AG08396 (cell line): ENCODE results near the gene RAI1.

Experiments
- DNase-seq: peaks from one replicate; pipeline ENCODE4 v3.0.0; 2012; ENCODE audit warnings: low spot score, mixed read lengths

RAI1 gene

DNA sequence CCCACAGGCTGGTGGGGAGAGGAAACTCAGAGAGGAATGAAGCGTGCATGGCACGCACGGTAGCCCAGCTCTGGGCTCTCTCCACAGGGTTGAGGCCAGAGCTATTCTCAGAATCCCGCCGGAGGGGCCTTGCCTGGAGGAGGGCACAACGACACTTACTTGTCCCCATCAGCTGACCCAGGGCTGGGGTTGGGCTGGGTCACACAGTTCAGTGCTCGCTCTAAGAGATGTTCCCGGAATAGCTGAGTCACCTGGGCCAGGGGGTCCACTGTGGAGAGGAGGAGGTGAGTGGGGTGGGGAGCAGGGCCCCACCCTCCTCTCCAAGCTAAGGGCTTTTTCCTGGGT lies 133.8 kb downstream of the RAI1 start:
- DNase-seq: no peak

- DNase-seq: no peak
Measured at GRCh38 chr17:17815436-17816200, 134.4 kb downstream of the RAI1 start.

DNA sequence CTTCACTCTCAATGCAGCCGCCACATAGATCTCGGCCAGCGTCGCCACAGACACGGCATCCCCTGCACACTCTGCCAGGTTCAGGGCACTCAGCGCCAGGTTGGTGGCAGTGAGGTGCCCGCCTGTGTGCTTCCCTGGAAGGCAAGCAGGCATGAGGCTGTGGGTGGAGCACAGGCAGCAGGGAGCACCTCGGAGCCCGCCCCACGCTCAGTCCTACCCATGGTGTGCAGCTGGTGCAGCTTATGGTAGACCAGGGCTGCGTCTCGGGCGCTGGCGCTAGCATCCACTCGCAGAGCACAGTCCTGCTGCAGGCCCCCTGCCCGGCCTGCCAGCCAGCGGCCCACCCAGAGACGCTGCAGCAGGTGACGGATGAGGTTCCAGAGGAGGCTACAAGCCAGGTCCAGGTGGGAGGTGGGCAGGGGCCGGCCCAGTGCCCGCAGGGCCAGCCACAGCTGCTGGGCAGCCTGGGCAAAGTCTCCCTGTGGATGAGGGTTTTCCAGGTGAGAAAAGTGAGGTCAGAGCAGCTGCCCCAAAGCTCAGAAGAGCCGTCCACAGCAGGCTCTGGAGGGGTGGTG lies 135.1 kb downstream of the RAI1 start:
- no peak for DNase-seq

DNA sequence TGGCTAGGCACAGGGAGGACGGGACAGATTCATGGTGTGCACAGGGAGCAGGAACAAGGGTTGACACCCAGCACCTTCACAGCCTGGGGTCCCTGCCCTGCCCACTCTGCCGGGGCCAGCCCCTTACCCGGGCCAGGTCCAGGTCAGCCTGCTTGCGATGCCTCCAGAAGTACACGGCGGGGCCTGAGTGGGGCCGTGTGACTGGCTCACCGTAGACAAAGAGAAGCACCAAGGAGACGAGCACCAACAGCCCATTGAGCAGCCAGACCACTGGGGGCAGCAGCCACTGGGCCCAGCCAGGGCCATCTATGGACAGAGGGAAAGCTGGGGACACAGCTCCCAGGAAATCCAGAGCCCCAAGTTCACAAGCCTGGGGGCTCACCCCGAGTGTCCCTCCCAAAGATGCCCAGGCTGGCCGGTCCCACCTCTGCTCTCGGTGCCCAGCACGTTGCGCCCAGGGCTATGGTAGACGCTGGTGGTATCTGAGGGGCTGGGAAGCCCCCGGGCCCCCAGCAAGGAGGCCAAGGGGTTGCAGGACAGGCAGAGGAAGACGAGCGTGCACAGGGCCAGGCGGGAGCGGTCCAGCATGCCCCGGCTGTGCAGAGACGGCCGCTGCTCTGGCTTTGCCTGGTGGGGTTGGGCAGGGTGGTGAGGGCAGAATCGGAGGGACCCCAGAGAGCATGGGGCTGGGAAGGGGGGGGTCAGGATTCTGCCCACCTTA lies 135.7 kb downstream of the RAI1 start:
- no peak for DNase-seq

GRCh38 chr17:17817552-17817947 lies 136.3 kb downstream of the RAI1 start:
- no peak for DNase-seq

- peak; percentile 69 for DNase-seq
Measured at GRCh38 chr17:17818088-17818526, 136.8 kb downstream of the RAI1 start.

DNA sequence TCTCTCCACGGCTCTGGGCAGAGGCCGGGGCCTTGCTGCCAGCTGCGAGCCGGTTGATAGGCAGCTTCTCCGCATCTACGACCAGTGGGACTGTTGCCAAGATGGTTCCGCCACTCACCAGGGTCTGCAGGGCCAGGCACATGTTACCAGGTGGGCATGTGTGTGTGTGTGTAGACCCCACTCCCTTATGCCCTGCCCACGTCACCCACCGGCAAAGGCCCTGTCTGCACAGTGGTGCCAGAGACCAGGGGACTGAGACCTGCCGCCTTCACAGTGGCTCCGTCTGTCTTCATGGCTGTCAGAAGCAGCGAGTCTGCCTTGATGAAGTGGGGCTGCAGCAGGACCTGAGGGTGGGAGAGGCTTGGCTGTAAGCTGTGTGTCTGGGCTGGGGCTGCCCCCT lies 137.9 kb downstream of the RAI1 start:
- no peak for DNase-seq

DNA sequence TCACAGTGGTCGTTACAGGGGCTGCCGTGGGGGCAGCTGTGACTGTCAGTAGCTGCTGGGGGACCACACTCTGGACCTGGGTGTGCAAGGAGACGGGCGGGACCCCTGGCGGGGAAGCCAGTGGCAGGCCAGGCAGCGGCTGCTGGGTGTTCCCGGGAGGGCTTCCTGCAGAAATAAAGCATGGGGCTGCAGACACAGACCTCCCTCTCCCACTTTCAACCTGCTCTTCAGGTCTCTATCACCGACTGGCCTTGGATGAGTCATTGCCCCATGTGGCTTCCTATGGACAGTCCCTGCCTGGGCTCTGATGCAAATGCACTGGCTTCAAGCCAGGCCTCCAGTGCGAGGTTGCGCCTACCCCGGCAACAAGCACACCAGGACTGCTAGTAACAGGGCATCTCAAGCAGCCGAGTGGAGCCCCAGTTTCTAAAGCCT lies 138.3 kb downstream of the RAI1 start:
- DNase-seq: peak; percentile 86

- no peak for DNase-seq
Measured at GRCh38 chr17:17820046-17820445, 138.8 kb downstream of the RAI1 start.

- DNase-seq: no peak
Measured at GRCh38 chr17:17820463-17821158, 139.4 kb downstream of the RAI1 start.

DNA sequence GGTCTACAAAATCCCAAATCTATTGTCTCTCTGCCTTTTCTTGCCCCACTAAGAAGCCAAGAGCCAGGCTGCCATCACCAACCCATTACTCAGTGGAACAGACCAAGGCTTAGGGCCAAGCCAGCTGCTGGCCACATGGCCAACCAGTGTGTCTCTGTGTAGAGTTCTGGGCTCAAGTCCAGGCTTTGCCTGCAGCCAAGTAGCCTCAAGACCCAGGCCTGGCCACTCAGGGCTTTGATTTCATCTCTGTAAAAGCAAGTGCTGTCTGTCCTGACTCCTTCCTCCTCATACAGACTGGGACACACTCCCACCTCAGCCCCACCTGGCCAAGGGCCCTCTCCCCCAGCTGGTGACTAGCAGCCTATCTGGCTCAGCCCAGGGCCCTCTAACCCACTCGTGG lies 140.9 kb downstream of the RAI1 start:
- peak; percentile 81 for DNase-seq

DNA sequence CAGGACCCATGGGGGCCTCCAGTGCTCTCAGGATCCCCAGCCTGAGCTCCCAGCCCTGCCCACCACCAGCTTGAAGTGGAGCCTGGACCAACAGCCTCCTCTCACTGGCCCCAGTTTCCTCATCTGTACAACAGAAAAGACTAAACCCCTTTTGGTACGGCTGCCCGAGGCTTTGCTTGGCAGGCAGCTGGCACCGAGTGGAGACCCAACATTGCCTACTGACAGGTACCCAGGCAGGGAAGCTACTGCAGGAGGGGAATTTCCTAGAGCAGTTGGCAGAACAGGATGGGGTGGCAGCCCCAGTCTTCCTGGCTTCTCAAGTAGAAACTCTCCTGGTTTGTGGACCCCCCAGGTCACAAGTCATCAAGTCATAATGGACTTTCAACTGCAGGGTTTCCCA lies 141.4 kb downstream of the RAI1 start:
- DNase-seq: no peak

- DNase-seq: peak; percentile 99
Measured at GRCh38 chr17:17823433-17824118, 142.3 kb downstream of the RAI1 start.

- DNase-seq: no peak
Measured at GRCh38 chr17:17824119-17824782, 143.0 kb downstream of the RAI1 start.

GRCh38 chr17:17824783-17825614 lies 143.7 kb downstream of the RAI1 start:
- peak; percentile 15 for DNase-seq

DNA sequence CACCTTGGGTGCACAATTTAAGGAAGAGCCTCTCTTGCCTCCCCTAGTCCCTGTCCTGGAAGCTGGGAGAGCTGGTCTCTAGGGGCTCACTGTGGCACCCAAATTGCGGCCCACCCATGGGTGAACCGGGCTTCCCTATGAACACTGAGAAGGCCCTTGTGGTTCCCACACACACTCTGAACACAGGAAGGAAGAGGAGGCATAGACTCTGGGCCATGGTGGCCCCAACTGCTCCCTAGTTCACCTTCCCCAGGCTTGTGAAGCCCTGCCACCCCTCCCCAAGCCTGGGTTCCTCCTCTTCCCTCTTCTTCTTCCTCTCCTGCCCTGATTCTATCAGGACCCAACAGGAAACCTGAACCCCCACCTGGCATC lies 145.1 kb downstream of the RAI1 start:
- DNase-seq: no peak

DNA sequence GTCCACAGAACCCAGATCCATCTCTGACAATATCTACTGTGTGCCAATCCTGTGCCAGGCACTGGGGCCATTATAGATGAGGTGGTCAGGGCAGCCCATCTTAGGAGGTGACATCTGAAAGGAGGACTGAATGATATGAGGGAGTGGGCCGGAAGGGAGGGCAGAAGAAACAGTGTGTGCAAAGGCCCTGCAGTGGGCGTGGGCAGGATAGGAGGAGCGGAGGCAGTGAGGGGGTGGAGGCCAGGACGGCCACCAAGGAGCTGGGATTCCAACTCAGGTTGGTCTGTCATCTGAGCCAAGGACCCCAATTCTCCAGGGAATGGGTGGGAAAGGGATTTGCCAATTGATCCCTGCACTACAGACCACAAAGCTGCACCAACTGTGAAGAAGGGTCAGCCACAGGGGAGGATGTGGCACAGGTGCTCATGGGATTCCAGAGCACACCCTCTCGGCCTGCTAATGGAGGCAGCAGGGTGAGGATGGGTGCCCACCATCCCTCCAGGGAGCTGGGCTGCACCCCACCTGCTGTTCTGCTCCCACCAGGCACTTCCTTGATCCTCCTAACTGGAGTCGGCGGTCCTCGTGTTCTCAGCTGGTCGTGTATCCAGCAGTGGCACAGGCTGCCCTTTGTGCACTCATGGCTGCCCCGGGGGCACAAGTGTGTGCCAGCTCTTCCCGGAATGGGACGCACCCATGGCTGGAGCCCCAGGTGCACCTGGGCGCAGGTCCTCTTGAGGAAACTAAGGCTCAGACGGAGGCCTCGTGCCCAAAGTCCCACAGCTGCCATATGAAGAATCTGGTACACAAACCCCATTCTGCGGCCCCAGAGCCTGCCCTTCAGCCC lies 145.9 kb downstream of the RAI1 start:
- no peak for DNase-seq

DNA sequence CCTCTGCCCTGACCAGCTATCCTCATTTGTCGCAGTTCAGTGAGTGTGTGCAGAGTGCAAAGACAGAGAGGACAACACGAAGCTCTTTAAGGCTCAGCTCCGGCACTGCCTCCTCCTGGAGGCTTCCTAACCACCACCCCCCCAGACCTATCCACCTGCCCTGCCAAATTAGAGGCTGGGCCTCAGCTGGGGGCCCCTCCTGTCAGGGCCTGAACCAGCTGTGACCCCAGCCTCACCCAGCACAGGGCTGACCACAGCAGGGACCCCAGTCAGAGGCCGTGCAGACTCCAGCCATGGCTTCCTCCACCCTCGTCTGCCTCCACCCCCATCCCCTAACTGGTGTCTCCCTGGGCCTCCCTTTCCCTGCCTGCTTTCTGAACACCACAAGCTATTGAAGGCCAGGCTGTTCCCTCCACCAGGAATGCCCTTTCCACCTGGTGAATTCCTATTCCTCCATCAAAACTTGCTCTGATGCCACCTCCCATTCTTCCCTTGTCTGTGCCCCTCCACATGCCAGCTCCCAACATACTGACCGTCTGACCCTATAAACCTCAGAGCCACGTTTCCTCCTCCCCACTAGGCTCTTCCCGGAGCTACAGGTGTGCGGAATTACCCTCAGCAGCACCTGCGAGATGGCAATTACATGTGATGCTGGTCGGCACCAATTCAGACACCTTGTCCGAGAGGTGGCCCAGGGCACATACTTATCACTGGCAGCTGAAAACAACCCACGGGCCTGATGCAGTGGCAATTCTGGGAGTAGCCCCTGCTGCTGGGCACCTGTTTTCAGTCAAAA lies 146.8 kb downstream of the RAI1 start:
- DNase-seq: no peak

DNA sequence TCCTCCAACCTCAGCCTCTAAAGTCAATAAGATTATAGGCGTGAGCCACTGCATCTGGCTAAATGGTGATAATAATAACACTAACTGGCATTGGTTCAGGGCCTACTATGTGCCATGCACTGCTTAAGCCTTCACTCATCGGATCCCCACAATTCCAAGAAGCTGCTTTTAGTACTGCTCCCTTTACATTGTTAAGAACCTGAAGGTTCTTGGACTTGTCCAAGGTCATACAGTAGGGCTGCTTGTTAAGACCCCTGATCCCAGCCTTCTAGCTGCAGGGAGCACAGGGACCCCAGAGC lies 149.0 kb downstream of the RAI1 start:
- DNase-seq: no peak
